Keratinocyte (primary cell): ENCODE results near the gene DDX31. TPM values are rescaled to one million over a fixed set of nuclear protein-coding genes. Genes with fewer than 3 reads are reported as not detected.

Experiments used
- DNase-seq: peaks from one replicate; pipeline ENCODE4 v3.0.0-alpha.2; 2011; ENCODE audit warnings: low read depth, missing footprints, low spot score
- FAIRE-seq: peaks from 2 replicates; lab custom pipeline; 2011; peaks lifted over from hg19 to GRCh38; lab: Jason Lieb, UNC
- H2AFZ ChIP-seq: 2 replicates; pipeline ENCODE4 v1.6.0; 2012; ENCODE audit warnings: low read length, control low read depth, inconsistent platforms; ENCODE audit not compliant: control insufficient read depth
- H3K27ac ChIP-seq: 2 replicates; pipeline ENCODE4 v1.5.1; 2011; ENCODE audit warnings: low read length; ENCODE audit not compliant: control insufficient read depth, insufficient read depth
- H3K27me3 ChIP-seq: 3 replicates; pipeline ENCODE4 v1.6.0; 2011; ENCODE audit warnings: low read length; ENCODE audit not compliant: control insufficient read depth, insufficient read depth; ENCODE audit errors: extremely low read depth
- H3K36me3 ChIP-seq, 2 experiments: 2 replicates in 1 of 2; 3 replicates in 1 of 2; pipeline ENCODE4 v1.5.1; 2011; ENCODE audit warnings: low read length in 2 of 2, mild to moderate bottlenecking in 1 of 2; ENCODE audit not compliant: control insufficient read depth in 2 of 2, insufficient read depth in 2 of 2; ENCODE audit errors: extremely low read depth in 1 of 2
- H3K4me1 ChIP-seq: 3 replicates; pipeline ENCODE4 v1.5.1; 2011; ENCODE audit warnings: low read length; ENCODE audit not compliant: control insufficient read depth, insufficient read depth; ENCODE audit errors: extremely low read depth
- H3K4me2 ChIP-seq: 3 replicates; pipeline ENCODE4 v1.6.0; 2011; ENCODE audit warnings: low read depth, low read length; ENCODE audit not compliant: control insufficient read depth, insufficient read depth; ENCODE audit errors: extremely low read depth
- H3K4me3 ChIP-seq, 3 experiments: fragments of 200-600 bp in 1 of 3; sonication (generic) in 1 of 3; 2 replicates in 2 of 3; 3 replicates in 1 of 3; pipeline ENCODE4 v1.5.1; 2011 to 2016; ENCODE audit warnings: low read length in 3 of 3, mild to moderate bottlenecking in 3 of 3, control low read depth in 2 of 3, inconsistent platforms in 1 of 3, low read depth in 1 of 3, mixed read lengths in 1 of 3, mixed run types in 1 of 3, moderate library complexity in 1 of 3; ENCODE audit not compliant: control insufficient read depth in 2 of 3, insufficient read depth in 2 of 3; ENCODE audit errors: extremely low read depth in 1 of 3
- H3K79me2 ChIP-seq: 2 replicates; pipeline ENCODE4 v1.6.0; 2012; ENCODE audit warnings: low read length; ENCODE audit not compliant: control insufficient read depth, insufficient read depth
- H3K9ac ChIP-seq: 3 replicates; pipeline ENCODE4 v1.6.0; 2011; ENCODE audit warnings: low read length; ENCODE audit not compliant: control insufficient read depth, insufficient read depth; ENCODE audit errors: extremely low read depth
- H3K9me1 ChIP-seq: 3 replicates; pipeline ENCODE4 v1.6.0; 2011; ENCODE audit warnings: low read length; ENCODE audit not compliant: control insufficient read depth, insufficient read depth; ENCODE audit errors: extremely low read depth
- H3K9me3 ChIP-seq: 2 replicates; pipeline ENCODE4 v1.5.1; 2012; ENCODE audit warnings: low read depth, low read length; ENCODE audit not compliant: control insufficient read depth
- H4K20me1 ChIP-seq: 3 replicates; pipeline ENCODE4 v1.6.0; 2011; ENCODE audit warnings: low read length; ENCODE audit not compliant: control insufficient read depth, insufficient read depth; ENCODE audit errors: extremely low read depth
- EZH2 ChIP-seq: IDR thresholded peaks from one replicate; pipeline ENCODE4 v1.6.1; 2012; ENCODE audit warnings: inconsistent platforms, mild to moderate bottlenecking, low read length, moderate library complexity
- dilution Hi-C: fragments of 300-500 bp; cut with MboI; formaldehyde crosslinking; loops from one replicate; pipeline ENCODE4 v1.7.0; 2020; ENCODE audit warnings: low sequenced_read_pairs; ENCODE audit not compliant: extremely low pct_ligation_motif_present
- polyA plus RNA-seq, 5 experiments: library from polyadenylated mRNA; depleted of rRNA in 3 of 5; stranded (reverse) in 3 of 5; stranded (forward) in 1 of 5; unstranded in 1 of 5; fragments of >200 nt; gene quantifications; 1 replicate in 1 of 5; 2 replicates in 3 of 5; 3 replicates in 1 of 5; pipeline versions ENCODE4 v1.2.1 to v1.2.3, GENCODE V29; 2011 to 2012; ENCODE audit warnings: missing spikeins in 2 of 5, low read depth in 1 of 5, low replicate concordance in 1 of 5
- TF ChIP-seq, protein P1 (sequence below), 3 experiments: IDR thresholded peaks in 1 of 3; conservative IDR thresholded peaks in 1 of 3; optimal IDR thresholded peaks in 1 of 3; 2 replicates in 2 of 3; 3 replicates in 1 of 3; pipeline versions ENCODE3 to v1.5.1; 2011; ENCODE audit warnings: low read length in 3 of 3, mild to moderate bottlenecking in 3 of 3, moderate library complexity in 2 of 3, control low read depth in 1 of 3, inconsistent platforms in 1 of 3; ENCODE audit not compliant: insufficient read depth in 2 of 3; ENCODE audit errors: extremely low read depth in 1 of 3

The DDX31 gene
- polyA plus RNA-seq, 1 donor (not counting 4 experiments of a cell fraction or from before 2014, with no cell fraction given), result 21.0 TPM

DNA sequence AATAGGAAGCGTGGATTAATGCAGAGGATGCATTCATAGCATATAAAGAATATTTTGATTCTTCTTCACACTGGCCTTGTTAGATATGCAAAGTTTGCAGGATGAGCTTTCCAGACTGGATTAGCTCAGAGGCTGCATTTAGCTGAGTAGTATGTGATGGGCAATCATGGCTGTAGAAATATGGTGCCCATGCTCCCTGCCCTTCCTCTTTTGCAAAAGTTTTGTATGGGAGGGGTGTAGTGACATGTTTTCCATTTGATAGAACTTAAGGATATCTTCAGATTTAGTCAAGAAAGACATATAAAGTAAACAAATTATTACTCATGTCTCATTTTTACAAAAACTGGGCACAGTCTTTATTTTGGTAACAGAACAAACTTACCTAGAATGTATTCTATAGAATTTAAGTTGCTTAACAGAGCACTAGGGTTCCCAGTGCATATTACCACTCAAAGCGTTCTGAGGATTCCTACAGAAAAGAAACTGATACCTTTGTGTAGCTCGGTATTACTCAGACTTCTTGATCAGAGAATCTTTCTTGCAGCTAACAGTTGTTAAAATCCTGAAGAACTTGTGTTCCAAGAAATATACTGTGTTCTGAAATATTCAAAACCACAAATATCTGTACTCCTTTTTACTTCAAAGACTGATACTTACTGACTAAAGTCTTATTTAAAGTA is 10.3 kb upstream of the DDX31 start:
- H3K27me3 ChIP-seq, result no peaks in the 10 kb centered on the region
- H3K9me3 ChIP-seq, result no peaks in the 10 kb centered on the region
- dilution Hi-C loops, result no loop called here
- H3K4me3 ChIP-seq, result no peak overlapping the region
- no peaks in the 10 kb centered on the region for H3K9me1 ChIP-seq
- no peak overlapping the region for H3K27ac ChIP-seq
- no peaks in the 10 kb centered on the region for H3K4me1 ChIP-seq
- no peak overlapping the region for H3K9ac ChIP-seq
- TF ChIP-seq, protein P1, sequence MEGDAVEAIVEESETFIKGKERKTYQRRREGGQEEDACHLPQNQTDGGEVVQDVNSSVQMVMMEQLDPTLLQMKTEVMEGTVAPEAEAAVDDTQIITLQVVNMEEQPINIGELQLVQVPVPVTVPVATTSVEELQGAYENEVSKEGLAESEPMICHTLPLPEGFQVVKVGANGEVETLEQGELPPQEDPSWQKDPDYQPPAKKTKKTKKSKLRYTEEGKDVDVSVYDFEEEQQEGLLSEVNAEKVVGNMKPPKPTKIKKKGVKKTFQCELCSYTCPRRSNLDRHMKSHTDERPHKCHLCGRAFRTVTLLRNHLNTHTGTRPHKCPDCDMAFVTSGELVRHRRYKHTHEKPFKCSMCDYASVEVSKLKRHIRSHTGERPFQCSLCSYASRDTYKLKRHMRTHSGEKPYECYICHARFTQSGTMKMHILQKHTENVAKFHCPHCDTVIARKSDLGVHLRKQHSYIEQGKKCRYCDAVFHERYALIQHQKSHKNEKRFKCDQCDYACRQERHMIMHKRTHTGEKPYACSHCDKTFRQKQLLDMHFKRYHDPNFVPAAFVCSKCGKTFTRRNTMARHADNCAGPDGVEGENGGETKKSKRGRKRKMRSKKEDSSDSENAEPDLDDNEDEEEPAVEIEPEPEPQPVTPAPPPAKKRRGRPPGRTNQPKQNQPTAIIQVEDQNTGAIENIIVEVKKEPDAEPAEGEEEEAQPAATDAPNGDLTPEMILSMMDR (optimal IDR thresholded peaks at IDR 0.05 in 1 of 3, IDR thresholded peaks at IDR 0.05 in 1 of 3, conservative IDR thresholded peaks at IDR 0.05 in 1 of 3; ENCODE audit: extremely low read depth in 1 of 3, insufficient read depth in 2 of 3, low read length in 3 of 3), result no peak
- TF ChIP-seq EZH2, result no peak
- peaks cover 16 to 40% of the 10 kb centered on the region in 2 experiments for H3K36me3 ChIP-seq
- H3K4me2 ChIP-seq, result no peak overlapping the region
- H3K79me2 ChIP-seq, result peaks cover 82% of the 10 kb centered on the region
- no peak for DNase-seq
- FAIRE-seq, result no peak
- H4K20me1 ChIP-seq, result peaks cover 14% of the 10 kb centered on the region
- H2AFZ ChIP-seq, result no peak overlapping the region

DNA sequence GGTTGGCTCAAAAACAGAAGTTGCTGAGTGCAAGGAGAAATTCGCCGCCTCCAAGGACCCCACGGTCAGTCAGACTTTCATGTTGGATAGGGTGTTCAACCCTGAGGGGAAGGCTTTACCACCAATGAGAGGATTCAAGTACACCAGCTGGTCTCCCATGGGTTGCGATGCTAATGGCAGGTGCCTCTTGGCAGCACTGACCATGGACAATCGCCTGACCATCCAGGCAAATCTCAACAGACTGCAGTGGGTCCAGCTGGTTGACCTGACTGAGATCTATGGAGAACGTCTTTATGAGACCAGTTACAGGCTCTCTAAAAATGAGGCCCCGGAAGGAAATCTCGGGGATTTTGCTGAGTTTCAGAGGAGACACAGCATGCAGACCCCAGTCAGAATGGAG is 8.2 kb upstream of the DDX31 start:
- H3K36me3 ChIP-seq, result peaks cover 11 to 32% of the 10 kb centered on the region in 2 experiments
- no peaks in the 10 kb centered on the region for H3K9me3 ChIP-seq
- H3K9me1 ChIP-seq, result no peaks in the 10 kb centered on the region
- no peak for TF ChIP-seq EZH2
- TF ChIP-seq, protein P1 (optimal IDR thresholded peaks at IDR 0.05 in 1 of 3, IDR thresholded peaks at IDR 0.05 in 1 of 3, conservative IDR thresholded peaks at IDR 0.05 in 1 of 3; ENCODE audit: extremely low read depth in 1 of 3, insufficient read depth in 2 of 3, low read length in 3 of 3), result no peak
- H3K9ac ChIP-seq, result no peak overlapping the region
- peaks cover 10% of the 10 kb centered on the region for H3K4me1 ChIP-seq
- dilution Hi-C loops, result no loop called here
- H3K27ac ChIP-seq, result no peak overlapping the region
- H4K20me1 ChIP-seq, result peaks cover 11% of the 10 kb centered on the region
- H3K4me3 ChIP-seq, result no peak overlapping the region
- no peak overlapping the region for H3K4me2 ChIP-seq
- no peak overlapping the region for H2AFZ ChIP-seq
- H3K27me3 ChIP-seq, result no peaks in the 10 kb centered on the region
- DNase-seq (no peak), FAIRE-seq (no peak)
- H3K79me2 ChIP-seq, result peaks cover 94% of the 10 kb centered on the region
